Esophagus squamous epithelium (tissue), 5 donors: ENCODE measurements around the gene ELMO1. TPM values are rescaled to one million over a fixed set of nuclear protein-coding genes. Genes with fewer than 3 reads are reported as not detected.

Experiments
- DNase-seq: peaks from one replicate; lab custom pipeline; 2025; lab: John Stamatoyannopoulos, UW
- H3K27ac ChIP-seq, 4 donors: fragments of 200-600 bp; sonication (generic); one replicate each; pipeline ENCODE4 v1.5.1; 2016 to 2019; ENCODE audit warnings: mild to moderate bottlenecking in 1 of 4
- H3K27me3 ChIP-seq, 4 donors: fragments of 200-600 bp; sonication (generic); 1 replicate in 3 of 4; 2 replicates in 1 of 4; pipeline versions ENCODE4 v1.5.1 to v1.6.0; 2017 to 2021; ENCODE audit warnings: antibody characterized with exemption in 1 of 4
- H3K36me3 ChIP-seq, 3 donors: fragments of 200-600 bp; sonication (generic); one replicate each; pipeline ENCODE4 v1.5.1; 2016 to 2019
- H3K4me1 ChIP-seq, 3 donors: fragments of 200-600 bp; sonication (generic); one replicate each; pipeline ENCODE4 v1.5.1; 2017 to 2019
- H3K4me3 ChIP-seq, 4 donors: fragments of 200-600 bp; sonication (generic); 1 replicate in 3 of 4; 2 replicates in 1 of 4; pipeline ENCODE4 v1.5.1; 2016 to 2019; ENCODE audit warnings: mild to moderate bottlenecking in 2 of 4, moderate library complexity in 1 of 4
- H3K9me3 ChIP-seq, 3 donors: fragments of 200-600 bp; sonication (generic); one replicate each; pipeline ENCODE4 v1.5.1; 2016 to 2019
- CTCF ChIP-seq, 6 experiments: fragments of 450-650 bp in 4 of 6; fragments of 200-600 bp in 2 of 6; sonication (generic) in 2 of 6; IDR thresholded peaks; one replicate each; pipeline ENCODE4 v1.5.1; 2016 to 2019; ENCODE audit warnings: antibody characterized with exemption in 6 of 6, mild to moderate bottlenecking in 4 of 6, moderate library complexity in 4 of 6
- POLR2A ChIP-seq, 4 donors: fragments of 450-650 bp; IDR thresholded peaks; one replicate each; pipeline ENCODE4 v1.6.1; 2017; ENCODE audit warnings: antibody characterized with exemption in 4 of 4, mild to moderate bottlenecking in 4 of 4, moderate library complexity in 3 of 4
- WGBS, 2 donors: methylation state at CpG; one replicate each; pipeline ENCODE4 v1.1.5; 2018; 5-methylcytosine and 5-hydroxymethylcytosine counted together
- intact Hi-C: fragments of 100-400 bp; cut with DNase I; formaldehyde crosslinking; loops from one replicate; pipeline ENCODE4 v1.15.0; 2022
- total RNA-seq, 4 donors: library from RNA; depleted of rRNA; stranded (reverse); fragments of >200 nt; gene quantifications; one replicate each; pipeline ENCODE4 v1.1.0, GENCODE V29; 2016
- donor health status: DM: yes; HTN: yes; CAD: no.

ELMO1 gene
- total RNA-seq, 4 donors from 2014 or later, result 0.68 to 36.6 (median 11.8) TPM

DNA sequence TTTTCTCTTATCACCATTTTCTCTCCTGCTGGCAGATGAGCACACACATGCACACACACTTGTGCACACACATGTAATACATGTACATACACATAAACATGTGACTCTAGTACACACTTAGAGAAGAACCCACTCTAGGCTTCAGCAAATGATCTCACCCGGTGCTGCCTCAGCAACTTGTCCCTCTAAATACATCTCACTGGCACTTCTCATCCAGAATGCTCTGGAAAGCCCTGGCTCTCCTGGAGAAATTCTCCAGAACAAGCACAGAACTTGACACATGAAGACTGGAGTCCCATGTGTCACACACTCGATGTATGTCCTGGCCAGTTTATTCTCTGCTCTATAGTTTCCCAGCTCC is 254.9 kb downstream of the ELMO1 start:
- no peak overlapping the region for H3K27ac ChIP-seq
- H3K36me3 ChIP-seq, result peaks cover 0 to 11% (median 0%) of the 10 kb centered on the region in 3 donors
- DNase-seq, result no peak
- 73 to 83% methylated on average over 2 of the region's 2 CpGs for WGBS, 2 donors
- peaks cover 0 to 14% (median 13%) of the 10 kb centered on the region in 3 donors for H3K4me1 ChIP-seq
- H3K4me3 ChIP-seq, result no peak overlapping the region
- no peaks in the 10 kb centered on the region for H3K9me3 ChIP-seq
- intact Hi-C loops, result loop anchor here (10.0 kb wide), 1 partner anchor 519 kb away; no protein-coding TSS in a partner anchor
- TF ChIP-seq CTCF (IDR thresholded peaks at IDR 0.05), result no peak
- TF ChIP-seq POLR2A (IDR thresholded peaks at IDR 0.05), result no peak
- no peaks in the 10 kb centered on the region for H3K27me3 ChIP-seq

DNA sequence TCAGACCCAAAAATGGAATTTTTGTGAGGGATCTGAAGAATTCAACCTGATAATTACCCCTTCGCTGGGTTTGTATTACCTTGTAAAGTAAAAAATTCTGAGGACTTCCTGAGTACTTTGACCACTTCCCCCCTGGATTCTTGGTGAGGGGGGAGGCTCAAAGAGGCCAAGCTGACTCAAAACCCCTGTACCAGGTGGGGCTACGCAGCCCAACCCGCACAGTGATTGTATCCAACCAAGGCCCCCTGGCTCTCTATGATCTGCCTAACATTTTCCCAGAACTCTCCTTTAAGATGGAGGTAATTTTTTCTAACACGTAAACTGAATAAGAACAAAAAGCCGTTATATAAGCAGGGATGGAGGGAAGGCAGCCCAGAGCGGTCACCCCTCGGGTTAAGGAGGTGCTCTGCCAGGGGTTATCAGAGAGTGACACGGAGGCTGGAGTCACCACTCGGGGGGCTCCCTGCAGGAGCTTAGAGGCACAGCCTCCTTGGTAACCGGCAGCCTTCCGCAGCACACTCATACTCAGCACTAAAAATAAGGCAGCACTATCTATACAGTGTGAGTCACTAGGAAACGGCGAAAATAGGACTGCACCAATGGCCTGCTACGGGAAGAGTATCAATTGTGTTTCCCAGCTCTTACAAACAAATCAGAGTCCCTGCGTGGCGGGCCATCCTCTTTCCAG is 255.4 kb downstream of the ELMO1 start:
- Histone ChIP-seq H3K27ac (no peak overlapping the region), H3K27me3 (no peaks in the 10 kb centered on the region), H3K9me3 (no peaks in the 10 kb centered on the region), H3K4me1 (peaks cover 0 to 8% (median 8%) of the 10 kb centered on the region in 3 donors), H3K4me3 (no peak overlapping the region), H3K36me3 (peaks cover 0 to 11% (median 0%) of the 10 kb centered on the region in 3 donors)
- WGBS, 2 donors, result 80 to 88% methylated on average over 12 to 13 of the region's 16 CpGs
- intact Hi-C loops, result loop anchor here (10.0 kb wide), 1 partner anchor 518 kb away; no protein-coding TSS in a partner anchor
- TF ChIP-seq CTCF (IDR thresholded peaks at IDR 0.05) (no peak), POLR2A (IDR thresholded peaks at IDR 0.05) (no peak)
- no peak for DNase-seq

DNA sequence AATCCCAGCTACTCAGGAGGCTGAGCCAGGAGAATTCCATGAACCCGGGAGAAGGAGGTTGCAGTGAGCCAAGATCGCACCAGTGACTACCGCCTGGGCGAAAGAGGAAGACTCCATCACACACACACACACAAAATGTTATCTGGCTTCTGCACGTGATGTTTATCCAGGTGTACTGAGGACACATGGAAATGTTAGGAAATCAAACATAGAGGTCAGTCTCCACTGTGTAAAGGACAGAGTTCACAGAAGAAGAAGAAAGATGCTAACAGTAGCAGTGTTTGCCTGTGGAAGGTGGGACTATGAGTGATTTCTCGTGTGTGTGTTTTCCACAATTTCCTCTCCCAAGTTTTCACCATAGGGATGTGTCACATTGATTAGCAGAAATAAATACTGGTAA is 256.9 kb downstream of the ELMO1 start:
- peaks cover 0 to 2% (median 0%) of the 10 kb centered on the region in 3 donors for H3K4me1 ChIP-seq
- intact Hi-C loops, result loop anchor here (10.0 kb wide), 1 partner anchor 517 kb away; no protein-coding TSS in a partner anchor
- no peak for DNase-seq
- no peaks in the 10 kb centered on the region for H3K27me3 ChIP-seq
- H3K9me3 ChIP-seq, result no peaks in the 10 kb centered on the region
- H3K36me3 ChIP-seq, result peaks cover 0 to 11% (median 0%) of the 10 kb centered on the region in 3 donors
- WGBS, 2 donors, result 81 to 92% methylated on average over 6 of the region's 6 CpGs
- TF ChIP-seq CTCF (IDR thresholded peaks at IDR 0.05) (no peak), POLR2A (IDR thresholded peaks at IDR 0.05) (no peak)
- no peak overlapping the region for H3K4me3 ChIP-seq
- no peak overlapping the region for H3K27ac ChIP-seq

GRCh38 chr7:37187179-37187578 is 261.5 kb downstream of the ELMO1 start:
- intact Hi-C loops, result no loop called here
- Histone ChIP-seq H3K9me3 (no peaks in the 10 kb centered on the region), H3K4me1 (peaks cover 0 to 4% (median 2%) of the 10 kb centered on the region in 3 donors), H3K27me3 (no peaks in the 10 kb centered on the region), H3K27ac (no peak overlapping the region), H3K36me3 (no peaks in the 10 kb centered on the region), H3K4me3 (no peak overlapping the region)
- WGBS, 2 donors, result 60 to 73% methylated on average over 2 of the region's 2 CpGs
- TF ChIP-seq POLR2A (IDR thresholded peaks at IDR 0.05), result no peak
- TF ChIP-seq CTCF (IDR thresholded peaks at IDR 0.05), result no peak
- DNase-seq, result no peak

- no peaks in the 10 kb centered on the region for H3K36me3 ChIP-seq
- no peaks in the 10 kb centered on the region for H3K27me3 ChIP-seq
- 81 to 93% methylated on average over 1 of the region's 1 CpG for WGBS, 2 donors
- DNase-seq, result no peak
- H3K4me1 ChIP-seq, result peaks cover 0 to 8% (median 2%) of the 10 kb centered on the region in 3 donors
- TF ChIP-seq CTCF (IDR thresholded peaks at IDR 0.05) (no peak), POLR2A (IDR thresholded peaks at IDR 0.05) (no peak)
- no peaks in the 10 kb centered on the region for H3K9me3 ChIP-seq
- H3K4me3 ChIP-seq, result no peak overlapping the region
- intact Hi-C loops, result no loop called here
- no peak overlapping the region for H3K27ac ChIP-seq
These were observed 261.9 kb downstream of the ELMO1 start for GRCh38 chr7:37186753-37187152.
